ENCODE measurements around the gene TMC1.

GRCh38 chr9:72579880-72580550 lies 58.6 kb downstream of the TMC1 start:
- TF ChIP-seq, protein P1, sequence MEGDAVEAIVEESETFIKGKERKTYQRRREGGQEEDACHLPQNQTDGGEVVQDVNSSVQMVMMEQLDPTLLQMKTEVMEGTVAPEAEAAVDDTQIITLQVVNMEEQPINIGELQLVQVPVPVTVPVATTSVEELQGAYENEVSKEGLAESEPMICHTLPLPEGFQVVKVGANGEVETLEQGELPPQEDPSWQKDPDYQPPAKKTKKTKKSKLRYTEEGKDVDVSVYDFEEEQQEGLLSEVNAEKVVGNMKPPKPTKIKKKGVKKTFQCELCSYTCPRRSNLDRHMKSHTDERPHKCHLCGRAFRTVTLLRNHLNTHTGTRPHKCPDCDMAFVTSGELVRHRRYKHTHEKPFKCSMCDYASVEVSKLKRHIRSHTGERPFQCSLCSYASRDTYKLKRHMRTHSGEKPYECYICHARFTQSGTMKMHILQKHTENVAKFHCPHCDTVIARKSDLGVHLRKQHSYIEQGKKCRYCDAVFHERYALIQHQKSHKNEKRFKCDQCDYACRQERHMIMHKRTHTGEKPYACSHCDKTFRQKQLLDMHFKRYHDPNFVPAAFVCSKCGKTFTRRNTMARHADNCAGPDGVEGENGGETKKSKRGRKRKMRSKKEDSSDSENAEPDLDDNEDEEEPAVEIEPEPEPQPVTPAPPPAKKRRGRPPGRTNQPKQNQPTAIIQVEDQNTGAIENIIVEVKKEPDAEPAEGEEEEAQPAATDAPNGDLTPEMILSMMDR (IDR thresholded peaks at IDR 0.05; ENCODE audit: control extremely low read depth in 1 of 3, insufficient read depth in 1 of 3, low read depth in 1 of 3, low read length in 3 of 3): no peak
- TF ChIP-seq YY1 (IDR thresholded peaks at IDR 0.05; ENCODE audit: low read depth, low read length) (no peak), TAF1 (IDR thresholded peaks at IDR 0.05; ENCODE audit: low read depth, low read length) (no peak), KDM5A (IDR thresholded peaks at IDR 0.05; ENCODE audit: low read length) (no peak), POLR2A (IDR thresholded peaks at IDR 0.05; ENCODE audit: control extremely low read depth in 1 of 2, low read depth in 2 of 2, low read length in 2 of 2) (no peak), GABPA (IDR thresholded peaks at IDR 0.05; ENCODE audit: borderline replicate concordance, insufficient read depth, low read length) (no peak), RAD21 (IDR thresholded peaks at IDR 0.05 in 1 of 2, conservative IDR thresholded peaks at IDR 0.05 in 1 of 2; ENCODE audit: low read depth in 2 of 2, low read length in 2 of 2) (no peak), POLR2AphosphoS5 (IDR thresholded peaks at IDR 0.05; ENCODE audit: low read depth, low read length) (no peak), TEAD4 (IDR thresholded peaks at IDR 0.05; ENCODE audit: low read depth, low read length) (no peak), NANOG (IDR thresholded peaks at IDR 0.05; ENCODE audit: insufficient read depth, low read depth, low read length, poor library complexity, severe bottlenecking) (no peak), RFX5 (IDR thresholded peaks at IDR 0.05; ENCODE audit: borderline replicate concordance, low read depth, low read length) (no peak)

All from H1 (cell line).